Stimulated activated CD8-positive, alpha-beta memory T cell treated with anti-CD3 and anti-CD28 coated beads, Interleukin-12 subunit alpha, Interleukin-12 subunit beta, amount 100 ng/mL, for 4 hours (primary cell): ENCODE data around the gene TEKTIP1.
"Not testable (repeated sequence)": the region's sequence is repeated elsewhere in the genome, so short reads cannot be mapped to it uniquely, and the experiment has no call there.

Source experiments
- DNase-seq: peaks from one replicate; pipeline ENCODE4 v3.0.0-alpha.2; 2020; ENCODE audit warnings: low read depth

The TEKTIP1 gene

GRCh38 chr19:3557461-3558248, 18.7 kb downstream of the TEKTIP1 start, which contains the start of gene MFSD12:
Gene MFSD12 (minus strand): TSS chr19:3557586. CDS start chr19:3557403, 183 bp downstream.
- DNase-seq = peak; percentile 94

DNA sequence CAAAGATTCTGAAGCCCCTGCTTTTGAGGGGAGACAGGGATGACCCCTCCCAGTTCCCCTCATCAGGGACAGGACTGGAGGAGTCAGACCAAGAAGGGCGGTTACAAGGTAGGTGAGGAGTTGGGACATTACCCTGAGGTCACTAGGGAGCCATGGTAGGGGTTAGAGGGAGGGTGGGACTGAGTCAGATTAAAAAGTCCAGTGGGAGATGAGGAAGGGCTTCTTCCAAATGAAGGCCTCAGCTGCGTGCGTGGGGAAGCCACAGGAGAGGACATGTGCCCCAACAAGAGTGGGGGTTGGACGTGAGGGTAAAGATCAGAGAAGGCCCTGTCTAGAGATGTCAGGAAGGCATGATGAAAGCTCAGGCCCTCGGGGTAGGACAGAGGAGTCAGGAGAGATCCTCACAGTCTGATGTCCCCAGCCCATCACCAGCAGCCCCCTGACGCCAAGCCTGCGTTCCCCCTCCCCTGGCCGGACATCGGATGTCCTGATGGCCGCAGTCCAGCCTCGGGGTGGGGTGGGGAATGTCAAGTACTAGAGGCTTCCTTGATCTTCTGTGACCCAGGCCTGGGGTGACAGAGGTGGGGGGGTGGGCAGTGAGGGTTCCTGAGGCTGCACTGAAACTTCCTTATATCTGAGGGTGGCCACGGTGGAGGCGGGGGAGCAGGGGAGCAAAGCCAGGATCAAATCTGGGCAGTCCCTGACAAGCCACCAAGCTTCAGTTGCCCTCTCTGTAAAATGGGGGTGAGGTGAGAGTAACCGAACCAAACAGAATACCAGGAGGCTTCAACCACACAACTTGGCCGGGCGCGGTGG, 24.9 kb downstream of the TEKTIP1 start:
- DNase-seq = no peak

DNA sequence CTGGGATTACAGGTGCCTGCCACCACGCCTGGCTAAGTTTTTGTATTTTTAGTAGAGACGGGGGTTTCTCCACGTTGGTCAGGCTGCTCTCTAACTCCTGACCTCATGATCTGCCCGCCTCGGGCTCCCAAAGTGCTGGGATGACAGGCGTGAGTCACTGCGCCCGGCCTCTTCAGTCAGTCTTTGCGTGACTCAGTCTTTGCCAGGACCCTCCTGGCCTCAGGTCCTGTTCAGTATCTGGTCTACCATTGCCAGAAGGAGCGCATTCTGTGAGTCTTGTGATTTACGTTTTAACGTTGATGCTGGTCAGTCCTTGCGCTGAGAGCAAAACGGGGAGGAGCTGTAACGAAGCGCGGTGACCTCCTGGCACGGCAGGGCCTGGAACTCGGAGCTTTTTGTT, 26.2 kb downstream of the TEKTIP1 start:
- DNase-seq = no peak

- DNase-seq = not testable (repeated sequence)
Observed at GRCh38 chr19:3570042-3570441, 31.1 kb downstream of the TEKTIP1 start.

GRCh38 chr19:3570606-3571011, 31.6 kb downstream of the TEKTIP1 start:
- no peak for DNase-seq

GRCh38 chr19:3572132-3572854, 33.3 kb downstream of the TEKTIP1 start:
- DNase-seq = peak; percentile 99

GRCh38 chr19:3572855-3573161, 33.8 kb downstream of the TEKTIP1 start, which contains the start of gene HMG20B:
Gene HMG20B (plus strand): TSS chr19:3572944. CDS start chr19:3573310, 366 bp downstream.
- DNase-seq = no peak

DNA sequence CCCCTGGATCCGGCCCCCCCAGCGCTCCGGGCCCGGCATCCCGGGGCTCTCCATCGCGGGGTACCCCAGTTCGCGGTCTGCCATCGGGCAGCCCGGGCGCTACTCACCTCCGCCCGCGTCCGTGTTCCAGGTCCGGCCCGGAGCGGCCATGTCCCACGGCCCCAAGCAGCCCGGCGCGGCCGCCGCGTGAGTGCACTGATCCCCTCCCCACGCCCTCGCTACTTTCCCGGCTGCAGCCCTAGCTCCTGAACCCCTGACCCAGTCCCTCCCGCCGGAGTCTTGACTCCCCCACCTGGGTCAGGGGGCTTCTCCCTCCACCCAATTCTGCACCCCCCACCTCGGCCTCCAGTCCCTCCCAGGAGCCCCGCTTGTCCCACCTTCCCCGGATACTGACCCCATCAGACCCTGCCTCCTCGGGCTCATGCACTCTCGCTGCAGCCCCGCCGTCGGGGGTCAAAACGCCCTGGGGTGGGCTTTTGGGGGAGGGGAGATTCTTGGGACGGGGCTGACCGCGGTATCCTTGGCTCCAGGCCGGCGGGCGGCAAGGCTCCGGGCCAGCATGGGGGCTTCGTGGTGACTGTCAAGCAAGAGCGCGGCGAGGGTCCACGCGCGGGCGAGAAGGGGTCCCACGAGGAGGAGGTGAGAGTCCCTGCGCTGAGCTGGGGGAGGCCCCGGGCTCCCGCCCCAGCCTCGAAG, 34.3 kb downstream of the TEKTIP1 start:
- DNase-seq = no peak

DNA sequence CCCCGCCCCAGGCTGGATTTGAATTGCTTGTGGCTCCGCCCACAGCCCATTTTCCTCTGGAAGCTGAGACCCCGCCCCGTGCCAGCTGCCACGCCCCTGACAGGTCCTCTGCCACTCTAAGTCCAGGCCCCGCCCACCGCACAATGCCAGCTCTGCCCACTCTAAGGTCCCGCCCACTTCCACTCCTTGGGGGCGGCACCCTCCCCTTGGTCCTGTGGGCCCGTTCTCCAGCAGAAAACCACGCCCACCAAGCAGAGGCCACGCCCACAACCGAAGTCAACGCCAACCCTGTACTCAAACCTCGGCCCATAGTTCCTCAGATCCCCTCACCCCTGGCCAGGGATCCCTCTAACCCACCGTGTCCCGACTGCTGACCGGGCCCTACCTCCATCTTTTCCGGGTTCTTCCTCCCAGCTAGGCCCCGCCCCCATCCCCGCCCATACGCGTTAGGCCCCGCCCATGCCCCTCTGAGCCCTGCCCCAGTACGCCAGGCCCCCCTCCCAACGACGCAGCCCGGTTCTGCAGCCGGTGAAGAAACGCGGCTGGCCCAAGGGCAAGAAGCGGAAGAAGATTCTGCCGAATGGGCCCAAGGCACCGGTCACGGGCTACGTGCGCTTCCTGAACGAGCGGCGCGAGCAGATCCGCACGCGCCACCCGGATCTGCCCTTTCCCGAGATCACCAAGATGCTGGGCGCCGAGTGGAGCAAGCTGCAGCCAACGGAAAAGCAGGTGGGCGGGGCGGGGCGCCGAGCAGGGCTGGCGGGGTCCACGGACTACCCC, 35.1 kb downstream of the TEKTIP1 start:
- peak; percentile 53 for DNase-seq

GRCh38 chr19:3575260-3575741, 36.3 kb downstream of the TEKTIP1 start:
- no peak for DNase-seq

DNA sequence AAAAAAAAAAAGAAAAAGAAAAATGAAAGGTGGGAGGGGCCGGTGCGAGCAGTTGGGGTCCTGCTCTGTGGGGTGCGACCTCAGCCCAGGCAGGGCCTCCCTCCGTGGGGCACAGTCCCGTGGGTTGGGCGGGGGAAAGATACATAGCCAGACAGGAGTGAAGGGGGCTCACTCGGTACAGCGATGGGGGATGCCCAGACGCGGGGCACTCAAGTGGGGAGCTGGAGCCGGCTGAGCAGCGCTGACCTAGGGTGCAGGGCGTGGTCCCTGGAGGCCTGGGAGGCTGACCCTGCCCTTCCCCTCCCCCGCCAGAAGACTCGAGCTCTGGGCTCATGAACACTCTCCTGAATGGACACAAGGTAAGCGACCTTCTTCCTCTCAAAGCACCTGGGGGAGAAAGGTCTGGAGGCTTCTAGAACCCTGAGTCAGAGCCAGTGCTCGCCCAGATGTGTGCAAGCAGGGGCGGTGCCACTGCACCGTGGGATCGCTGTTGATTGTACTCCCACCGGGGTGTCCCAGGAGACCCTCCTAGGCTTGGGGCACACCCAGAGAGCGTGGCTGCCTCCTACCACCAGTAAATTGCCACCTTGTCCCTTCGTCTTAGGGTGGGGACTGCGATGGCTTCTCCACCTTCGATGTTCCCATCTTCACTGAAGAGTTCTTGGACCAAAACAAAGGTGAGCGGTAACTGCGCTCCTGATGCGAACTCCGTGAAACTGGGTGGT, 37.1 kb downstream of the TEKTIP1 start:
- DNase-seq = no peak

DNA sequence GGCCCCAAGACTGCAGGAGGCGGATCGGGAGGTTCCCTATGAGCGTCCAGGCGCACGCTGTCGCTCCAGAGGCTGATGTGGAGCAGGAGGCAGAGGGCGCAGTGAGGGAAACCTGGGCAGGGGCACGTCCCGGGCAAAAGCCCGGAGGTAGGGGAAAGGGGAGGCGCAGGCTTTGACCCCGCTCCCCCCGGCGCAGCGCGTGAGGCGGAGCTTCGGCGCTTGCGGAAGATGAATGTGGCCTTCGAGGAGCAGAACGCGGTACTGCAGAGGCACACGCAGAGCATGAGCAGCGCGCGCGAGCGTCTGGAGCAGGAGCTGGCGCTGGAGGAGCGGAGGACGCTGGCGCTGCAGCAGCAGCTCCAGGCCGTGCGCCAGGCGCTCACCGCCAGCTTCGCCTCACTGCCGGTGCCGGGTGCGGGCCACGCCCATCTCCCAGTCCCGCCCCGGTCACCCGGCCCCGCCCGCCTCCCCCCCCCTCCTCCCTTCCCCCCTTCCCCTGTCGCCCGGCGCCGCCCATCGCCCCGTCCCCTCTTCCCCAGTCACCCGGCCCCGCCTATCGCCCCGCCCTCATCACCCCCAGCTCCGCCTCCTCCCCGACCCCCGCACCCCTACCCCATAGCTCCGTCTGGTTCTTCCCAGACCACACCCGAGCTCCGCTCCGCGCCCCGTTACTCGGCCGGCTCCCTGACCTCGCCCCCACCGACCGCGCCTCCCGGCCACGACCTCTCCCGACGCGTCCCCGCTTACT, 37.9 kb downstream of the TEKTIP1 start:
- no peak for DNase-seq

DNA sequence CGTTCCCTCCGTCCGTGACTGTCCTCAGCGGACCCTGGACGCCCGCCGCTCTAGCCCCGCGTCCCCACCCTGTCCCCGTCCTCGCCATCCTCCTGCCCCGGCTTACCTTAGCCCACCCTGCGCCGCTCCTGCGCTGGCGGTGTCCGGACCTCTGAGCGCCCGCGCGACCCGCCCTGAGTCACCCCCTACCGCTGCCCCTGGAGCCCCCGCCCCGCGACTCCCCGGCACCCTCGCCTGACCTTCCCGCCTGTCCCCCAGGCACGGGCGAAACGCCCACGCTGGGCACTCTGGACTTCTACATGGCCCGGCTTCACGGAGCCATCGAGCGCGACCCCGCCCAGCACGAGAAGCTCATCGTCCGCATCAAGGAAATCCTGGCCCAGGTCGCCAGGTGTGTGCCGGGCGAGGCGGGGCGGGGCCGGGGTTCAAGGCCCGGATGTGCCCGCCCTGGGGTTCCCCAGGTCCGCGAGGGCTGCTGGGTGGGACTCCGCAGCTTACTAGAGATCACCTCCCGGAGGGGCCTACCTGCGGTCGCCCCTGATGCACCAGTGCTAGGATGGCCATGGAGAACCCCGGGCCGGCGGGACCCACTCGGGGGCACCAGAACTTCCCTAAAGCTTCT, 38.9 kb downstream of the TEKTIP1 start:
- DNase-seq = no peak

- no peak for DNase-seq
Observed at GRCh38 chr19:3578390-3578789, 39.4 kb downstream of the TEKTIP1 start.

- DNase-seq = no peak
Observed at GRCh38 chr19:3580156-3580934, 41.4 kb downstream of the TEKTIP1 start.

DNA sequence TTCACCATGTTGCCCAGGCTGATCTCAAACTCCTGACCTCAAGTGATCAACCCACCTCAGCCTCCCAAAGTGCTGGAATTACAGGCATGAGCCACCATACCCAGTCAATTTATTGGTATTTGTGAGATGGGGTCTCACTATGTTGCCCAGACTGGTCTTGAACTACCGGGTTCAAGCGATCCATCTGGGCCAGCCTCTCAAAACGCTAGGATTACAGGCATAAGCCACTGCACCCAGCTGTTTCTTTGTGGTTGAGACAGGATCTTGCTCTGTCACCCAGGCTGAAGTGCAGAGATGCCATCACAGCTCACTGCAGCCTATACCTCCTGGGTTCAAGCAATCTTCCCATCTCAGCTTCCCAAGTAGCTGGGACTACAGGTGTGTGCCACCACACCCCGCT, 42.8 kb downstream of the TEKTIP1 start:
- not testable (repeated sequence) for DNase-seq

DNA sequence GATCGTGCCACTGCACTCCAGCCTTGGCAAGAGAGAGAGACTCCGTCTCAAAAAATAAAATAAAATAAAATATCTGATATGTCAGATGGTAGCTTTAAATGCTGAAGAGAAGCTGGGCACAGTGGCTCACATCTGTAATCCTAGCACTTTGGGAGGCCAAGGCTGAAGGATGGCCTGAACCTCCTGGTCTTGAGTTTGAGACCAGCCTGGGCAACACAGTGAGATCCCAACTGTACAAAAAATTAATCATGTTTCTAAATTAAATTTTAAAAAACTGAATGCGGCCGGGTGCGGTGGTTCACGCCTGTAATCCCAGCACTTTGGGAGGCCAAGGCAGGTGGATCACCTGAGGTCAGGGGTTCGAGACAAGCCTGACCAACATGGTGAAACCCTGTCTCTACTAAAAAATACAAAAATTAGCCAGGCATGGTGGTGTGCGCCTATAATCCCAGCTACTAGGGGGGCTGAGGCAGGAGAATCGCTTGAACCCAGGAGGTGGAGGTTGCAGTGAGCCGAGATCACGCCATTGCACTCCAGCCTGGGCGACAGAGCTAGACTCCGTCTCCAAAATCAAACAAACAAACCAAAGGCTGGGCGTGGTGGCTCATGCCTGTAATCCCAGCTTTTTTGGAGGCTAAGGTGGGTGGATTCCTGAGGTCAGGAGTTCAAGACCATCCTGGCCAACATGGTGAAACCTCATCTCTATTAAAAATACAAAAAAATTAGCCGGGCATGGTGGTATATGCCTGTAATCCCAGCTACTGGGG, 45.2 kb downstream of the TEKTIP1 start:
- not testable (repeated sequence) for DNase-seq
